Astrocyte of the hippocampus (primary cell): Measurements from ENCODE around the gene HPCAL1.

Experiments
- DNase-seq: peaks from one replicate; pipeline ENCODE4 v3.0.0; 2011; ENCODE audit warnings: low read depth, low spot score

Gene HPCAL1

GRCh38 chr2:10385933-10386773 lies 83.4 kb downstream of the HPCAL1 start:
- peak; percentile 78 for DNase-seq

DNA sequence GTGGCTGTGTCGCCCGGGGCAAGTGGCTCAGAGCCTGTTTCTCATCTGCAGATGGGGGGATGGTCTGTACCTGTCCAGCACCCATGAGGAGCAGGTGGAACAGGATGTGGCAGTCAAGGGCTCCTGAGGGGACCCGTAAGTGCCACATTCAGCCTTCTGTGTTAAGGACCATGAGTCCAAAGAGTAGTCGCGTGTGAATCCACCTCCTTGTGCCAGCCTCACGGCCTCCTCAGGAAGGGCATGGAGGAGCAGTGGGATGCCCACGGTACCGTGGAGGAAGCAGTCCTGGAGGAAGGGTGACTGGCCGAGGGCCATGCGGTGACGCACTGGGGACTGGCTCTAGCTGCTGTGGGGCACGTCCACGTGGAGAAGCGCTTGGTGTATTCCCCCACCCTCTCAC lies 84.3 kb downstream of the HPCAL1 start:
- no peak for DNase-seq

DNA sequence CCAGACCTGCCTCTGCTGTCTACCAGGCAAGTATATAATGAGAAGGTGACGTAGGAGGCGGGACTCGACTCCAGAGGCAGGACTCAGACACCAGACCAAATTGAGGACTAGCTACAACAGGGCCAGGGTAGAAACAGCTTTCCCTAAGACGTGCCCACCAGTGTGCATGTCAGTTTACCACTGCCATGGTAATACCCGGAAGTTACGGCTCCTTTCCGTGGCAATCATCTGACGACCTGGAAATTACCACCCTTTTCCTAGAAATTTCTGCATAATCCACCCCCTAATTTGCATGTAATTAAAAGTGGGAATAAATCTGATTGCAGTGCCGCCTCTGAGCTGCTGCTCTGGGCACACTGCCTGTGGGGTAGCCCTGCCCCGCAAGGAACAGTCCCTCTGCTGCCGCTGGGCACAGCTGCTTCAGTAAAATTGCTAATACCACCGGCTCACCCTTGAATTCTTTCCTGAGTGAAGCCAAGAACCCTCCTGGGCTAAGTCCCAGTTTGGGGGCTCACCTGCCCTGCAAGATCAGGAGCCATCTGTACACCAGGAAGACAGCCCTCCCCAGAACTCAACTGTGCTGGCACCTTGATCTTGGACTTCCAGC lies 86.4 kb downstream of the HPCAL1 start:
- DNase-seq = no peak

GRCh38 chr2:10389573-10389972 lies 86.9 kb downstream of the HPCAL1 start:
- peak; percentile 41 for DNase-seq

DNA sequence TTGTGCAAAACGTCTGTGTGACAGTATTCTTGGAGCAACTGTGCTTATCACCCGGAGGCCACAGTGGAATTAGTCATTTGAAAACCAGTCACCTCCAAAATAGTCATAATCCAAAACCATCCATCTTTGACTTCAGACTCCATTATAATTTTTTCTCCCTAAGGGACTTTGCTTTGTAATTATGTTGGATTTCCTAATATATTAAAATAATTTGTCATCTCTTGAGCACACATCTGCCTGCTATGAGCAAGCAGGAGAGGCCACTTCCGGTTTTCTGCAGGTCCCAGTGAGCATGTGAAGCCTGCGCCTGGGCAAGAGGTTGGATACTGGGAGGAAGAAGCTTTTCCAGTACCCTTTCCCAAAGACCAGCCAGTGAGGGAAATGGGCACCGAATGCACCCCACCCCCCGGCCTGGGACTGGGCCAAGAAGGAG lies 87.7 kb downstream of the HPCAL1 start:
- DNase-seq = no peak

GRCh38 chr2:10392100-10392499 lies 89.4 kb downstream of the HPCAL1 start:
- no peak for DNase-seq

DNA sequence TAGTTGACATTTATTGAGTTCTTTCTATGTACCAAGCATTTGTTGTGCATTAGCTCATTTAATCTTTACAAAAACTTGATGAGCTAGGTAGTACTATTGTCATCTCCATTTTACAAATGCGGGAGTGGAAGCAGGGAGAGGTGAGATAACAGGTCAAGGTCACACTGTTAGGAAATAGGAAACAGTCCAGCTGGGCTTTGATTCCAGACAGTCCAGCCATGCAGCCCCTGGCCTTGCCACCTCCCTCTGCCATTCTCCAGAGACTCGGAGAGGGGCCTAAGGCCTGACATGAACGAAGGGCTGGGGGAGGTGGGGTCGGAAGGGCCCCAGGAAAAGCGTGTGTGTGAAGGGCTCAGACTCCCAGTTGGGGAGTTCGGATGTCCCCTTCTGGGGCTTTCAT lies 89.8 kb downstream of the HPCAL1 start:
- DNase-seq = no peak

GRCh38 chr2:10392951-10393639 lies 90.4 kb downstream of the HPCAL1 start:
- no peak for DNase-seq

- no peak for DNase-seq
Observed at GRCh38 chr2:10393640-10393982, 90.9 kb downstream of the HPCAL1 start.

DNA sequence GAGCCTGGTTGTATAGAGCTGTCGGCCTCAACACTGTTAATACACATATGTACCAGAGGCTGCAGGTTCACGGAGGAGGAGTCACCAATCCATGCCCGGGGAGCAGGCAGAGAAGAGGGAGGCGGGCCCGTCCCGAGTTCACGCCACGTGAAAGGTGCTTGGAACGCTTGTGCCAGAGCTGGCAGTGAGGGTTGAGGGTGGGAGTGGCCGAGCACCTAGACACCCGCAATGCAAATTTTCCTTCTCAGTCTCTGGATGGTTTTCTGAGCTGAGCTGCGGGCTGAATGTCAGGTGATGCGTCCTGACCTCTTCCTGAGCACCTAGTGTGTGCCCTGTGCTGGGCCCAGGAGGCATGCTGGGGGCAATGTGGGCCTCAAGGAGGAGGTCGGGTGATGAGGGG lies 93.2 kb downstream of the HPCAL1 start:
- DNase-seq = no peak

DNA sequence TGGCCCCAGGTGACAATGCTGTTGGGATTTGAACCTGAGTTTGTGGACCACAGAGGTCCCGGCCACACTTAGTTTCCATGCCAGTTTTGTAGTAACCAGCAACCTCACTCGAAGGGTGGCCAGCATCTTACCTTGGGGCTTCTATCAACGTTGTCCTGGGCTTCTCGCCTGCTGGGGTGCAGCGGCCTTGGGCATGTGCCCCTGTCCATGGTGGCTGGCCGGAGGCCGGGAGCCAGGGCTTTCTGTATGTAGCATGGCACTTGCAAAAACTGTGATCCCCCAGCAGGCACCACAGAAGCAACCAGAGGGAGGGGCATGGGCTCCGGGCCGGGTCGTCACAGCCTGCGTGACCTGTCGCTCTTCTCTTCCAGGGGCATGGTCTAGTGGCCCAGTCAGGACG lies 93.8 kb downstream of the HPCAL1 start:
- no peak for DNase-seq

DNA sequence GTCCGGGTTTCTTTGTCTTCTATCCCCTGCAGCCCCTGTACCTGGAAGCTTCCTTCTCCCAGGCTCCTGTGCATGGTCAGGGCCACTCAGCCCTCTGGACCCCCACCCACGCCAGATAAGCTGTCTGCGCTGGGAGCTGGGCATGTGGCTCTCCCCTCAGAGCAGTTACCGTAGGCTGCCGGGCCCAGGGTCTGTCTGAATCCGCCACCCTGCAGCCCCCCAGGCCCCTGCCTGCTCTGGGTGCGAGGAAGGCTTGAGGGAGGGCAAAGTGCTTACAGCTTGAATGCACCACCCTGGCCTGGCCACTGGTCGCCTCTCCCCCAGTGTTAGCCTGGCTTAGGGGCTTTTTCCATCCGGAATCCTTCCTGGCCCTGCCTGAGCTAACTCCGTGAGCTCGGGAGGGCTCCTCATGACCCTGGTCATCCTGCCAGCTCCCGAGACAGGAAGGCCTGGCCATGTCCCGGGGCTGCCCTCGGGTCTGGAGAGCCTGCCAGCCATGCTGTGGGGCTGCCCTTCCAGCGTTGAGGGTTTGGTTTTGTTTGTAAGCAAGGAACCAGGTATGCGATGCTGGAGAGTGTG lies 94.7 kb downstream of the HPCAL1 start:
- DNase-seq = no peak

GRCh38 chr2:10397878-10398277 lies 95.2 kb downstream of the HPCAL1 start:
- DNase-seq = no peak

DNA sequence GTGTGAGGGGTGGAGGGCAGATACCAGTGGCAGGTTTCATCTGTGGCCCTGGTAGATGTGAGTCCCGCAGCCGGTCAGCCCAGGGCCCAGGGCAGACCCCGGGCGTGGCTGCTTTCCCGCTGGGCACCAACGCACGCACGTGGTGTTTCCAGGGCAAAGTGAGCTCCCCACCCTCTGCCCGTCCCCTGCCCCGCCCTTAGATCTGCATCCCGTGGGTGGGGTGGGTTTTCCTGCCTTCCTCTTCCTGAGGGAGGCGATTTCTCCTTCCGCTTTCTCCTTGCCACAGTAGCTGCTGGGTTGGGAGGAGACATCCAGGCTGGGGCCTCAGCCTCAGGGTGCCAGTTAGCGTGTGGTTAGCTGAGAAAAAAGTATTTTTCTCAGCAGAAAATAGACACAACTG lies 95.8 kb downstream of the HPCAL1 start:
- no peak for DNase-seq

DNA sequence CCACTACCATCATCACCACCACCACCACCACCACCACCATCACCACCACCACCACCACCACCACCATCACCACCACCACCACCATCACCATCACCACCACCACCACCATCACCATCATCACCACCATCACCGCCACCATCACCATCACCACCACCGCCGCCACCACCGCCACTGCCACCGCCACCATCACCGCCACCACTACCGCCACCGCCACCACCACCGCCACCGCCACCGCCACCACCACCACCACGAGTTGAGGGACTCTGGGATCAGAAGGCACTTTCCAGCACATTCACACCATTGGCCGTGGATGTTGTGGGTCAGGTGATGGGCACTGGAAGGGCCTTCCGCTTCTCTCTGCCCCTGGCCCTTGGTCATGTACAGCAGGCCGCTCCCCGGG lies 96.7 kb downstream of the HPCAL1 start:
- DNase-seq = no peak

DNA sequence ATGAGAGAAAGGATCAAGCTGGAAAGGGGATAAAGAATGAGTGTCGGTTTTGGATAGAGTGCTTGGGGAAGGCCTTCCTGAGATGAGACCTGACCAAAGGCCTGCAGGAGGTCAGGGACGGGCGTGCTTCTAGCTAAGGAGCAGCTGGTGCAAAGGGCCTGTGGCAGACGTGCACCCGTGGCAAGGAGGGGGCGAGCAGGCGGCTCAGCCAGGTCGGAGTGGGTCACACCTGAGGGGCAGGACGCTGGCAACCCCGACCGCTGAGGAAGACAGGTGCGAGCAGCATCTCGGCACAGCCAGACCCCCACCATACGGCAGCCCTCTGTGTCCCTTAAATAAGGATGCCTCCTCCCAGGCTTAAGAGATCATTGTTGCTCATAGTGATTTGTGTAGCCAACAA lies 97.3 kb downstream of the HPCAL1 start:
- no peak for DNase-seq

- DNase-seq = no peak
Observed at GRCh38 chr2:10400568-10400977, 97.9 kb downstream of the HPCAL1 start.

DNA sequence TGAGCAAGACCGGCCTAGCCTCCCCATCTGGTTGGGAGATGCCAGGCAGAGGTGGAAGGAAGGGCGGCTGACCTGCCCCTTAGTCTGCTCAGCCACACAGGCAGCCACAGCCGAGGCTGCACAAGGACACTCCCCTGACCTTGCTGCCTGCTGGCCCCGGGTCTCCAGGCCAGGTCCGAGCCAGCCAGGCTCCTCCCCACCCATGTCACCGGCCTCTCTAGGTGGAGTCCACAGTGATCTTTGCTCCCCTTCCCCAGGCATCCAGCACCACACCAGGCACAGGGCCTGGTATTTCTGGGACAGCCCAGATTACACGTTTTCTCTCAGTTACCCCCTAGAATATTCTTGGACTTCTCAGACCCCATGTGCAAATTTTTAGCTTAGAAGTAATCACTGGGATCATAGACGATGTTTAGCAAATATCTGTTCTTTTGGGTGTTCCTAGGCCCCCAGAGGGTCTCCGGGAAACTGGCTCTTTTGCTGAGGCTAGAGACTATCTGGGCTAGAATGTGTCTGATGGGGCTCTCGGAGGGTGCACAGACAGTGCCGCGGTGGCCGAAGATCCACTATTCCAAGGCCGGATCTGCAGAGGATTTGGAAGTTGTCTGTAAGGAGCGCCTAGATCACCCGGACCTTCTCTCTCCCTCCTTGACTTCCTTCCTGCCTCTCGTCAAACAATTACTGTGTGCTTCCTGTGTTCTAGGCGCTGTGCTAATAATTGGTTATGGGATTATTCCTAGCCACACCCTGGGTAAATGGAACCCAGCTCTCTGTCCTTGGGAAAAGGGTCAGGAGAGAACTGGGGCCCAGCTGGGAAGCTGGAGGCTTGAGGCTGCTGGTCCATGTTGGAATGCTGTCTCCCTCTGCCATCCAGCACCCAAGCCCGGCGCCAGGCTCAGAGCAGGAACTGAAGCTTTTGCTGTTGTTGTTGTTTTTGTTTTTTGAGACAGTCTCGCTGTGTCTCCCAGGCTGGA lies 98.6 kb downstream of the HPCAL1 start:
- DNase-seq = no peak

GRCh38 chr2:10402062-10402585 lies 99.4 kb downstream of the HPCAL1 start:
- DNase-seq = no peak

- no peak for DNase-seq
Observed at GRCh38 chr2:10402653-10403215, 100.0 kb downstream of the HPCAL1 start.
